ENCODE measurements around the gene SRI.
A peak's percentile ranks its signal among the peaks of the same experiment; 100 is the strongest.

SRI gene

GRCh38 chr7:88224601-88225275, 4.9 kb upstream of the SRI start:
- no peak for DNase-seq

GRCh38 chr7:88223265-88223664, 3.4 kb upstream of the SRI start:
- no peak for DNase-seq

- DNase-seq: peak; percentile 17
These were observed 817 bp downstream of the SRI start for GRCh38 chr7:88218836-88219605.

GRCh38 chr7:88218429-88218745, 1.5 kb downstream of the SRI start:
- no peak for DNase-seq

DNA sequence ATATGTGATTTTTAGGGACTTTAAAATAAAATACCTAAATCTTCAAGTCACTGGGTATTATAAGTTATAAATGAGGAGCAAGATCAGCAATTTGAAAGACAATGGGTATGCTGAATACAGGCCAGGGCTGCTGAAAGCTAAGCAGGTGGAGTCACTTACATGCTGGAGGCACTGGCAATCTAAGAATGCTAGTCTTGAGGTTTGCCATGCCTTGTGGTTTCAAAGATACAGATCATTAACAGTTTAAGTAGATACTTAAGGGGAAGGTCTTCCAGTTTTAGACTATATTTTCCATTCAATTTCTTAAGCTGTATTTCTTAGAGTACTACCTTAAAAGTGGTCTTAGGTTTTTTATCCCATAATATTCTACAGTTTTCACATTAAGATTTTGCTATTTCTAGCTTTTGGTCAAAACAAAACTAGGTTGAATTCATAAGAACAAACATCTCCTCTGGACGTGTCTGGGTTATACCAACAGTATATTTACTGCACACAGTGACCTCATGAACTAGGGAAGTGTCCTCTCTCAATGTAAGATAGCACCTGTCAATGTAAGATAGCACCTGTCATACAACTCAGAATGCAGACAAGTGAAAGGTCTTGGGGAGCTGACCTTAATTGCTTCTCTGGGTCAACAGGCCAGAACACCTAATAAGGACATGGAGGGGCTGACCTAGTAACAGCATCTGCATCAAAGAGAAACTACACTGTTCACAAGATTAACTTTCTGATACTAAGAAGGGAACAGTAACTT, 2.0 kb downstream of the SRI start:
- no peak for DNase-seq

DNA sequence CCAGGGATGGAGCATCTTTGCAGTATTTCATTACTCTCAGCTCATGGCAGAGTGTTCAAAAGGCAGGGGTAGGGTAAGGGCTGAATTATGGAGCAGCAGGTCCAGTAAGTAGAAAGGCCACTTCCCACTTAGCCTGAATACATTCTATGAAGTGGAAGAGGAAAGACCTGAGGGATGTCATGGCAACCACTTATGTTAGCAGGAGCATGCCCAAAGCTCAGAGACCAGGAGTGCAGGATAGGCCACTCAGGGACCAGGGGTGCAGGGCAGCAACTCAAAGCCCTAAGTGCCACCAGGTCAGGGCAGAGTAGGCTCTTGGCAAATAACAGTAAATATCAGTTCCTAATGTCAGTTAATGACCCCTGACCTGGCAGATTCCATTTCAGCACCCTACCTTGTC, 3.6 kb downstream of the SRI start:
- DNase-seq: no peak

DNA sequence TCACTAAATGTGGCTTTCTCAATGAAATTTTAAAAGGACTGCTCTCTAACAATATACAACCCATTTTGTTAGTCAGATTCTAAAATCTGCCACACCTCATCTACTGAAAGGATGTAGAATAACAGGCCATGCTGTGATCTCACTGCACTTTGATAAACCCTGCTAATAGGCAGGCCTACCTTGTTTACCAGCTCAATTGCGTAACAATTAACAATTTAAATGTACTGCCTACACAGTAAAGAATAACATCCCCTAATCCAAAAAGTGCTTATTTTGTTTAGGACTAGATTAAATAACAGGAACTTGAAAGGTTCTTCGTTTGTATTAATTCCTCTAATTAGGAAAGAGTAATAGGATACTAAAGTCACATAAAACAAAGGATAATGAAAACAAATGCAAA, 4.5 kb downstream of the SRI start:
- DNase-seq: no peak

GRCh38 chr7:88214456-88214855, 5.4 kb downstream of the SRI start:
- DNase-seq: no peak

GRCh38 chr7:88212918-88213317, 6.9 kb downstream of the SRI start:
- no peak for DNase-seq

- DNase-seq: no peak
These were observed 11.3 kb downstream of the SRI start for GRCh38 chr7:88208521-88208920.

DNA sequence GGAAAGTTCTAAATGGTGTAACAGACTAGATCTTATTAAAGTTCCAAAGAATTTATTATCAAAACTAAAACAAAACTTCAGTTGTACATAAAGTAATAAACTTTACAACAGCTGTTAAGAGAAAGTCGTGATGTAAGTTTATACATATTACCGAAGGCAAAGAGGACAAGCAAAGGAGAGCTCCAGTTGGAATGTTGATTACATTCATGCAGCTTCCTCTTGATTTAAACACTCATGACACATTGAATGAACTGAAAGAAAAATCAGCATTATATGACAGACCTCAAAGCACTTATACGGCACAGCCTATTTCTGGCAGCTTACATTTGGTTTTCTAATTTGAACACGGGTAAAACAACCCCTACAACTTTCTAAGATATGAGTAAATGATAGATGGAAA, 13.6 kb downstream of the SRI start:
- DNase-seq: no peak

GRCh38 chr7:88205179-88205578, 14.7 kb downstream of the SRI start:
- DNase-seq: no peak

DNA sequence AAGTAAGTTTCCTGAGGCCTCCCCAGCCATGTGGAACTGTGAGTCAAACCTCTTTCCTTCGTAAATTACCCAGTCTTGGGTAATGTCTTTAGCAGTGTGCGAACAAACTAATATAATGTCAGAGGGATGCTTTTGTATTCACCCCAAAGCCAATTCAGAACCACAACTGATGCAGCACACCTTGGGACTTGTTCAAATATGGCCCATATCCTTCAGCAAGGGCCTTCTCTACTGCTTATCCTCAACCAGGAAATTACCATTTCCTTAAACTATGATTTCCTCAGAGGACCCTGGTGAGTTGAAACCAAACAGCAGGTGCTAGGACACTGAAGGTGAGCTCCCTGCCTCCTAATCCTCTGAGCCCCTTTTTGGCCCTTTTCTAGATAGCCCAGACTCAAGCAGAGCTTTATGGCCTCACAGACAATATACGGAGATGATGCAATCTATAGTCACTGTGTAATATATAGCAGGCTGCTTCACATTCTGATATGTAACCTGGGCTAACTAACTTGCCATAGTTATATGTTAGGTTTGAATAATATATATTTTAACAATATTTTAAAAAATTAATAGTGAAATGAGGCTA, 15.2 kb downstream of the SRI start:
- DNase-seq: no peak

DNA sequence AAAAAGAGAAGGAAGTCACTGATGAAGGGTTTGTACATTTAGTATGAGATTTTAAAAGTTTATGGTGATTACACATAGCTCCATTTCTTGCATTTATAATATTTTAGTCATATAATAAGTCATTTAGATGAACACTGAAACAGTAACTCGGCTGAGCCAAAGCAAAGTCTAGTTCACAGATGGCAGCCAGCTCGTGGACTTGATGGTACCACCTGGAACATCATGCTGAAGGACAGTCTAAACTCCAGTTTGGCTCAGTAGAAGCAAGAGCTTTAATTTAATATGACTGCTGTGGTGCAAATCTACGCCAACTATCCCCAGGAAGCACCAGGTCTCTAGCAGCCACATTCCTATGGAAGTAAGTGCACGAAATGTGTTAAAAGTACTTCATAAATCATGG, 16.4 kb downstream of the SRI start:
- DNase-seq: no peak

- peak; percentile 45 for DNase-seq
These were observed 17.0 kb downstream of the SRI start for GRCh38 chr7:88202799-88203198.

- DNase-seq: no peak
These were observed 17.6 kb downstream of the SRI start for GRCh38 chr7:88202278-88202677.

- no peak for DNase-seq
These were observed 18.5 kb downstream of the SRI start for GRCh38 chr7:88201305-88201704.

GRCh38 chr7:88200789-88201188, 19.0 kb downstream of the SRI start:
- peak; percentile 92 for DNase-seq

DNA sequence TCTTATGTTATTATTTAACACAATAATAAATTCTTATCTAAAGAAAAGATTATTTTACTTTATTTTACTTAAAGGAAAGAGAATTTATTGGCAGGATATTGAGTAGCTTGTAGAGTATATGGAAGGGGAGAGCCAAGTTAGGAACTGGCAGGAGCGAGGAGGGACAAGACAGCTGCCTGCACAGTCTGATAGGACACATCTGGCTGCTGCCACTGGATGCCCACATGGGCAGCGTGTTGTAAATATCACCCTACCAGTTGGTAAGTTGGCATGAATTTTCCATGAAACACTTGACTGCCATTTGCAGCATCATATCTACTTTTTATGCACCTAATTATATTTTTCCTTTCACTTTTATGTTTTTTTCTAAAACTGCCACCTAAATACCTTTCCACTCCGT, 19.6 kb downstream of the SRI start:
- DNase-seq: peak; percentile 43

DNA sequence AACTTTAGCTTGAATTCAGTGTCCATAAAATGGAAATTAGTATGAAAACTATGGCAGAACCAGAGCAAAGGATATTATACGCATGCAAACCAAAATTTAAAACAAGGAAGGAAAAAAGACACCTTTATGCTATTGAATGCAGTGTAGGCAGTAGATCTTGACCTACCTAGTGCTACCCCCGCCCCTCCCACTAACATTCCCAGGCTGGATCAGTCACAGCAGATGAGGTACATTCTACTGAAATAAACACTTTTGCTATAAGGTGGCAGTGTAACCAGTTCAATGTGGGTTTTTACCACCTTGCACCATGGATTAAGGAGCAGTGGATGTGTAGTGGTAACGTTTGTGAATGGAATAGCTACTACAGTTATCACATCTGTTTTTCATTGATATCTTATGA, 27.9 kb downstream of the SRI start:
- DNase-seq: no peak

DNA sequence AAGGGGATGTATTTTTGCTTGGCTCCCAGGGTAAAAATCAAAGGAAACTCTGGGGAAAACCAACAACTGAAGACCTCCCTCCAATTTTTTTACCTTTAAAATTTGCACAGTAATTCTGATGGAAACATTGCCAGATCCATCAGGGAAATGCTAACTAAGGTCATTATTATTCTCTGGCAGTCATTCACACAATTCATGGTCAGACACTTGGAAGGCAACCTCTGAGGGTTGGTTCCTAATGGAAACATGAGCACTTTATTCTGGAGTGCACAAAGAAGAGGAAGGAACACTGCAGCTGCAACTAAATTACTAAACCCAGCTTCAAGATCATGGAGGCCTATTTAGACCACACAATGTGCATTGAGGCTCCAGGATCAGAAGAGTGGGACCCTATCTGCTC, 34.2 kb downstream of the SRI start:
- no peak for DNase-seq

DNA sequence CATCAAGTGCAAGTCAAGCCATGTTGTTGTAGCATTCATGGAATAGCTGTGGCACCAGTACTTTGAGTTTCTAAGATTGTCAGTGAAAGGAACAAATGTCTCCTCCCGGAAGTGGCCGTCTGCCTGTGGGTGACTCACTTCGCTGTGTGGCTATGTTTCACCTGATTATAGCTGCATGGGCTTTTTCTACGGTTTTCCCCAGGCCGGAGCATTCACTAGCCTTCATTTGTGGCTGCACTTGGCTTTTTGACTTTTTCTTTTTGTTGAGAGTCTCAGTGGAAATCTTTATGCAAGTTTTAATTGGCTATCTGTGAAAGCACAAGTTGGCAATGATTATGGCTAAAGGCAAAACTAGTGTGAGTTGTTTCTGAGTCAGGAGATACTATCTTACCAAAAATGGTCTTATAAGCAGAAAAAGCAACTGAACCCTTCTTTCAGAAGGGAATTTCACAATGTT, 35.0 kb downstream of the SRI start:
- no peak for DNase-seq

- no peak for DNase-seq
These were observed 36.8 kb downstream of the SRI start for GRCh38 chr7:88183051-88183450.

DNA sequence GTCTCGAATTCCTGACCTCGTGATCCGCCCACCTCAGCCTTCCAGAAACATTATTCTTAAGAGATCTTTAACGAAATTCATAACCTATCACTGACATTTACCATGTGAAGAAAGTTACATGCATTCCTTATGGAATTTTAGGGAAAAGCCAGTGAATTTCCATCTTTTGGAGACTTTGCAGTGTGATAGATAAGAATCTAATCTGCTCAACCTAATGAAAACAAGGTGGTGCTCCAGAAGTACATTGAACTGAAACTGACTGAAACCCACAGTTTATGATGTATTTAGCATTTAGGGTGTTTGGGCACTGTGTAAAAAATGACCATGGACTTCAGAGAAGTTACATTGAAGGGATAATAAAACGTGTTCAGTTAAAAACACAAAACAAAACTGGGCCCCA, 43.6 kb downstream of the SRI start:
- DNase-seq: no peak

All from NCI-H2171 treated with DMSO at 0.1 percent for 48 hours (cell line).